OCI-LY7 (cell line): Measurements from ENCODE around the gene PPP4R2. TPM values are rescaled to one million over a fixed set of nuclear protein-coding genes. Genes with fewer than 3 reads are reported as not detected.

ENCODE experiments used
- BruUV-seq: library from RNA; stranded (reverse); fragments of 400-500 nt; replicated peaks from 2 replicates; lab custom pipeline; 2021; lab: Mats Ljungman, UMichigan
- CTCF ChIA-PET: fragments of 300-600 bp; sonication (Branson Sonifier 250); formaldehyde crosslinking; loops from one replicate; lab custom pipeline; 2022; ENCODE audit warnings: antibody characterized with exemption; ENCODE audit not compliant: unreplicated experiment; lab: Charles Lee
- POLR2A ChIA-PET: fragments of 300-600 bp; sonication (Branson Sonifier 250); formaldehyde crosslinking; loops from one replicate; lab custom pipeline; 2022; ENCODE audit warnings: antibody characterized with exemption; lab: Charles Lee
- DNase-seq: peaks from one replicate; pipeline ENCODE4 v3.0.0-alpha.2; 2015; ENCODE audit warnings: low spot score
- H2AFZ ChIP-seq: fragments of 200-600 bp; sonication (generic), shearing (Covaris generic); 2 replicates; pipeline ENCODE4 v1.6.1; 2014; ENCODE audit warnings: mild to moderate bottlenecking, antibody characterized with exemption, low read length, moderate library complexity
- H3K27ac ChIP-seq: fragments of 200-600 bp; sonication (generic); 2 replicates; pipeline ENCODE4 v1.5.1; 2014; ENCODE audit warnings: mixed run types, low read depth, mild to moderate bottlenecking, moderate library complexity, low read length, inconsistent platforms; ENCODE audit not compliant: poor library complexity, severe bottlenecking
- H3K36me3 ChIP-seq: fragments of 200-600 bp; sonication (generic); 2 replicates; pipeline ENCODE4 v1.6.1; 2014; ENCODE audit warnings: mild to moderate bottlenecking, antibody characterized with exemption, low read length, moderate library complexity, mixed read lengths; ENCODE audit not compliant: insufficient read depth
- H3K4me1 ChIP-seq: fragments of 200-600 bp; sonication (generic); 2 replicates; pipeline ENCODE4 v1.5.1; 2014; ENCODE audit warnings: mild to moderate bottlenecking, low read length; ENCODE audit not compliant: insufficient read depth, poor library complexity, severe bottlenecking
- H3K4me2 ChIP-seq: fragments of 200-600 bp; sonication (generic); 2 replicates; pipeline ENCODE4 v1.6.1; 2014; ENCODE audit warnings: mild to moderate bottlenecking, low read length
- H3K4me3 ChIP-seq: fragments of 200-600 bp; sonication (generic); 2 replicates; pipeline ENCODE4 v1.5.1; 2014; ENCODE audit warnings: mild to moderate bottlenecking, low read depth, low read length; ENCODE audit not compliant: poor library complexity, severe bottlenecking
- H3K79me2 ChIP-seq: fragments of 200-600 bp; sonication (generic); 2 replicates; pipeline ENCODE4 v1.6.1; 2016; ENCODE audit warnings: low read depth, mild to moderate bottlenecking, low read length, moderate library complexity, mixed read lengths; ENCODE audit not compliant: insufficient read depth
- H3K9me2 ChIP-seq: fragments of 200-600 bp; sonication (generic); 2 replicates; pipeline ENCODE4 v1.6.1; 2016; ENCODE audit warnings: mild to moderate bottlenecking, low read length, mixed read lengths; ENCODE audit not compliant: insufficient read depth
- H3K9me3 ChIP-seq: fragments of 200-600 bp; sonication (generic); 2 replicates; pipeline ENCODE4 v1.6.1; 2014; ENCODE audit warnings: mild to moderate bottlenecking, mixed run types, low read length, mixed read lengths
- H4K20me1 ChIP-seq: fragments of 200-600 bp; sonication (generic); 2 replicates; pipeline ENCODE4 v1.6.1; 2014; ENCODE audit warnings: mild to moderate bottlenecking, antibody characterized with exemption, low read length, moderate library complexity, mixed read lengths; ENCODE audit not compliant: insufficient read depth
- CTCF ChIP-seq: fragments of 200-600 bp; sonication (generic); conservative IDR thresholded peaks from 2 replicates; pipeline ENCODE4 v1.5.1; 2014; ENCODE audit warnings: mild to moderate bottlenecking, antibody characterized with exemption, low read length, moderate library complexity, mixed read lengths
- EZH2phosphoT487 ChIP-seq: fragments of 200-600 bp; sonication (generic); IDR thresholded peaks from 2 replicates; pipeline ENCODE4 v1.6.1; 2018; ENCODE audit warnings: low read depth, borderline replicate concordance, mild to moderate bottlenecking, mixed run types, antibody characterized with exemption, low read length, moderate library complexity, mixed read lengths
- intact Hi-C: fragments of 100-400 bp; cut with micrococcal nuclease; formaldehyde crosslinking; loops from one replicate; pipeline ENCODE4 v1.10.0; 2022; ENCODE audit not compliant: unreplicated experiment
- total RNA-seq, 2 experiments: library from RNA; depleted of rRNA in 1 of 2; stranded (reverse); fragments of >200 nt in 1 of 2; shearing (Covaris generic) in 1 of 2; gene quantifications; 2 replicates each; pipeline ENCODE4 v1.2.3, GENCODE V29; 2014 to 2022

Gene PPP4R2
- total RNA-seq, 2 experiments from 2014 or later = 52.0 to 99.5 TPM

- Histone ChIP-seq H3K4me3 (no peak overlapping the region), H4K20me1 (peaks cover 46% of the 10 kb centered on the region), H3K9me2 (no peaks in the 10 kb centered on the region), H3K4me1 (no peaks in the 10 kb centered on the region), H3K79me2 (peaks cover 98% of the 10 kb centered on the region), H3K9me3 (no peaks in the 10 kb centered on the region), H3K4me2 (no peak overlapping the region), H3K27ac (no peak overlapping the region), H2AFZ (no peak overlapping the region), H3K36me3 (peaks cover 82% of the 10 kb centered on the region)
- no peak for DNase-seq
- intact Hi-C loops = no loop called here
- TSS peak; percentile 16 for BruUV-seq
- CTCF ChIA-PET = no interaction called here
- POLR2A ChIA-PET = interaction anchor here (1.1 kb wide), 1 partner anchor 13 kb away, joined by 4 read pairs; no protein-coding TSS in a partner anchor
- no peak for TF ChIP-seq CTCF
- TF ChIP-seq EZH2phosphoT487 = no peak
Measured at GRCh38 chr3:73018790-73019441, 22.3 kb downstream of the PPP4R2 start.

- intact Hi-C loops = no loop called here
- CTCF ChIA-PET = no interaction called here
- H3K4me3 ChIP-seq = no peak overlapping the region
- TF ChIP-seq CTCF = no peak
- TF ChIP-seq EZH2phosphoT487 = no peak
- no peaks in the 10 kb centered on the region for H3K9me3 ChIP-seq
- no peak for DNase-seq
- POLR2A ChIA-PET = interaction anchor here (0.6 to 2.2 kb wide), 6 partner anchors 11 to 1136 kb away, joined by 3 to 8 read pairs (median 6); no protein-coding TSS in a partner anchor
- H3K4me2 ChIP-seq = no peak overlapping the region
- H3K27ac ChIP-seq = no peak overlapping the region
- H3K79me2 ChIP-seq = peaks cover 100% of the 10 kb centered on the region
- H3K9me2 ChIP-seq = no peaks in the 10 kb centered on the region
- H3K4me1 ChIP-seq = no peaks in the 10 kb centered on the region
- H4K20me1 ChIP-seq = peaks cover 56% of the 10 kb centered on the region
- H3K36me3 ChIP-seq = peaks cover 82% of the 10 kb centered on the region
- BruUV-seq = no TSS peak
- no peak overlapping the region for H2AFZ ChIP-seq
Measured at GRCh38 chr3:73021301-73021835, 24.8 kb downstream of the PPP4R2 start.

- H3K27ac ChIP-seq = no peak overlapping the region
- H2AFZ ChIP-seq = no peak overlapping the region
- no peaks in the 10 kb centered on the region for H3K9me2 ChIP-seq
- TF ChIP-seq EZH2phosphoT487 (no peak), CTCF (no peak)
- H3K4me1 ChIP-seq = no peaks in the 10 kb centered on the region
- intact Hi-C loops = no loop called here
- H3K9me3 ChIP-seq = no peaks in the 10 kb centered on the region
- H3K79me2 ChIP-seq = peaks cover 100% of the 10 kb centered on the region
- no TSS peak for BruUV-seq
- H4K20me1 ChIP-seq = peaks cover 30% of the 10 kb centered on the region
- ChIA-PET CTCF (no interaction called here), POLR2A (interaction anchor here (1.3 to 1.7 kb wide), 2 partner anchors 8 to 26 kb away, joined by 3 to 6 read pairs; no protein-coding TSS in a partner anchor)
- no peak for DNase-seq
- no peak overlapping the region for H3K4me2 ChIP-seq
- peaks cover 86% of the 10 kb centered on the region for H3K36me3 ChIP-seq
- H3K4me3 ChIP-seq = no peak overlapping the region
Measured at GRCh38 chr3:73024836-73025235, 28.2 kb downstream of the PPP4R2 start.
